SK-N-SH (cell line): ENCODE data around the gene SCAMP3. TPM values are rescaled to one million over a fixed set of nuclear protein-coding genes. Genes with fewer than 3 reads are reported as not detected.

ENCODE experiments used
- CTCF ChIA-PET: fragments of 300-600, 350-600 bp; formaldehyde crosslinking; extraction: SDS; loops from one replicate; lab custom pipeline; 2021; lab: Yijun Ruan, JAX
- POLR2A ChIA-PET: fragments of 350-600 bp; sonication (Branson Sonifier 250); formaldehyde crosslinking; extraction: SDS; loops from one replicate; lab custom pipeline; 2020; ENCODE audit warnings: antibody characterized with exemption, inconsistent platforms; lab: Yijun Ruan, JAX
- DNase-seq: peaks from one replicate; pipeline ENCODE4 v3.0.0; 2012
- H2AFZ ChIP-seq: fragments of 200-600 bp; sonication (generic); 2 replicates; pipeline ENCODE4 v1.8.1; 2016; ENCODE audit warnings: antibody characterized with exemption, mild to moderate bottlenecking, low read depth
- H3F3A ChIP-seq: fragments of 200-600 bp; sonication (generic); replicated peaks from 2 replicates; pipeline ENCODE3; 2016; ENCODE audit warnings: antibody characterized with exemption, mild to moderate bottlenecking; ENCODE audit not compliant: insufficient read depth
- H3K27ac ChIP-seq, 2 experiments: fragments of 200-500 bp in 1 of 2; fragments of 200-600 bp in 1 of 2; sonication (Bioruptor generic) in 1 of 2; sonication (generic), shearing (Covaris generic) in 1 of 2; 2 replicates each; pipeline versions ENCODE4 v1.5.1 to v1.6.1; 2014 to 2016; ENCODE audit warnings: low read depth in 2 of 2, inconsistent platforms in 1 of 2, low read length in 1 of 2, mild to moderate bottlenecking in 1 of 2, mixed read lengths in 1 of 2
- H3K27me3 ChIP-seq: fragments of 200-600 bp; sonication (generic), shearing (Covaris generic); 2 replicates; pipeline ENCODE4 v1.6.1; 2016; ENCODE audit warnings: mixed run types; ENCODE audit not compliant: insufficient read depth
- H3K36me3 ChIP-seq, 2 experiments: fragments of 200-500 bp in 1 of 2; fragments of 200-600 bp in 1 of 2; sonication (Bioruptor generic) in 1 of 2; sonication (generic) in 1 of 2; replicated peaks in 1 of 2; 2 replicates each; pipeline versions ENCODE3 to v1.5.1; 2014 to 2016; ENCODE audit warnings: low read length in 1 of 2, mild to moderate bottlenecking in 1 of 2; ENCODE audit not compliant: insufficient read depth in 2 of 2, control insufficient read depth in 1 of 2
- H3K4me1 ChIP-seq, 2 experiments: fragments of 200-500 bp in 1 of 2; fragments of 200-600 bp in 1 of 2; sonication (Bioruptor generic) in 1 of 2; sonication (generic), shearing (Covaris generic) in 1 of 2; 2 replicates each; pipeline versions ENCODE4 v1.5.1 to v1.6.1; 2014 to 2016; ENCODE audit warnings: low read depth in 1 of 2, low read length in 1 of 2, mixed run types in 1 of 2; ENCODE audit not compliant: insufficient read depth in 2 of 2, control insufficient read depth in 1 of 2
- H3K4me2 ChIP-seq: fragments of 200-600 bp; sonication (generic), shearing (Covaris generic); 2 replicates; pipeline ENCODE4 v1.6.1; 2017; ENCODE audit warnings: mixed run types
- H3K4me3 ChIP-seq, 2 experiments: fragments of 200-500 bp in 1 of 2; fragments of 200-600 bp in 1 of 2; sonication (Bioruptor generic) in 1 of 2; sonication (generic), shearing (Covaris generic) in 1 of 2; 2 replicates each; pipeline versions ENCODE4 v1.5.1 to v1.8.1; 2014 to 2016; ENCODE audit warnings: low read depth in 2 of 2, inconsistent platforms in 1 of 2, low read length in 1 of 2, mild to moderate bottlenecking in 1 of 2, mixed read lengths in 1 of 2, moderate library complexity in 1 of 2
- H3K79me2 ChIP-seq: fragments of 200-600 bp; sonication (generic); 2 replicates; pipeline ENCODE4 v1.8.1; 2017; ENCODE audit warnings: mild to moderate bottlenecking; ENCODE audit not compliant: insufficient read depth
- H3K9ac ChIP-seq: fragments of 200-600 bp; sonication (generic); 2 replicates; pipeline ENCODE4 v1.6.1; 2017; ENCODE audit warnings: mixed run types
- H3K9me2 ChIP-seq: fragments of 200-600 bp; sonication (generic); 2 replicates; pipeline ENCODE4 v1.6.1; 2017; ENCODE audit warnings: mixed run types
- H3K9me3 ChIP-seq: fragments of 200-600 bp; sonication (generic); 2 replicates; pipeline ENCODE4 v1.6.1; 2017; ENCODE audit warnings: mixed run types, mild to moderate bottlenecking, moderate library complexity
- H4K20me1 ChIP-seq: fragments of 200-600 bp; sonication (generic); 2 replicates; pipeline ENCODE4 v1.6.1; 2017; ENCODE audit warnings: mild to moderate bottlenecking, mixed run types; ENCODE audit not compliant: insufficient read depth
- FOSL2 ChIP-seq: IDR thresholded peaks from 2 replicates; pipeline ENCODE4 v1.4.0; 2012; ENCODE audit warnings: low read depth, mild to moderate bottlenecking, moderate library complexity, borderline replicate concordance
- FOXJ3 ChIP-seq: sonication (generic); formaldehyde crosslinking; IDR thresholded peaks from 2 replicates; pipeline ENCODE4 v1.5.1; 2020; ENCODE audit warnings: mild to moderate bottlenecking, missing genetic modification reagents
- IRF3 ChIP-seq: fragments of 150-350 bp; IDR thresholded peaks from 2 replicates; pipeline ENCODE4 v1.6.1; 2016; ENCODE audit warnings: mild to moderate bottlenecking, low read depth, low read length
- POLR2AphosphoS5 ChIP-seq: IDR thresholded peaks from 2 replicates; pipeline ENCODE4 v1.6.1; 2012; ENCODE audit warnings: low read depth, low read length
- RCOR1 ChIP-seq: fragments of 150-350 bp; IDR thresholded peaks from 2 replicates; pipeline ENCODE4 v1.6.1; 2017; ENCODE audit warnings: antibody characterized with exemption, low read length
- SIN3A ChIP-seq: IDR thresholded peaks from 2 replicates; pipeline ENCODE4 v1.6.1; 2012; ENCODE audit warnings: low read depth, mild to moderate bottlenecking, low read length, moderate library complexity, borderline replicate concordance
- SMC3 ChIP-seq: IDR thresholded peaks from 2 replicates; pipeline ENCODE4 v1.6.1; 2012; ENCODE audit warnings: low read depth, low read length, improper control_type of control experiment
- TAF1 ChIP-seq: IDR thresholded peaks from 2 replicates; pipeline ENCODE4 v1.6.1; 2012; ENCODE audit warnings: low read depth, mild to moderate bottlenecking, low read length, moderate library complexity, borderline replicate concordance
- TCF12 ChIP-seq: IDR thresholded peaks from 2 replicates; pipeline ENCODE4 v1.4.0; 2012
- USF1 ChIP-seq: IDR thresholded peaks from 2 replicates; pipeline ENCODE4 v1.4.0; 2012; ENCODE audit warnings: low read depth, borderline replicate concordance
- YY1 ChIP-seq: IDR thresholded peaks from 2 replicates; pipeline ENCODE4 v1.4.0; 2012; ENCODE audit warnings: low read depth, mild to moderate bottlenecking
- WGBS: methylation state at CpG from one replicate; pipeline ENCODE4 v1.1.6; 2017; ENCODE audit warnings: low lambda C conversion rate; 5-methylcytosine and 5-hydroxymethylcytosine counted together
- polyA plus RNA-seq, 3 experiments: library from polyadenylated mRNA; depleted of rRNA; stranded (reverse); fragments of >200 nt; gene quantifications; 2 replicates each; pipeline ENCODE4 v1.2.3, GENCODE V29; 2012
- TF ChIP-seq, protein P1 (sequence below): fragments of 200-600 bp; sonication (generic); IDR thresholded peaks from 2 replicates; pipeline ENCODE4 v1.6.1; 2017; ENCODE audit warnings: antibody characterized with exemption, mild to moderate bottlenecking, moderate library complexity
- TF ChIP-seq, protein P2 (sequence below): IDR thresholded peaks from 2 replicates; pipeline ENCODE4; 2012
- TF ChIP-seq, protein P3 (sequence below): IDR thresholded peaks from 2 replicates; pipeline ENCODE4 v1.4.0; 2012; ENCODE audit warnings: low read depth, borderline replicate concordance

The SCAMP3 gene
- polyA plus RNA-seq, 1 of the 3 experiments (the other 2 are of a cell fraction): 193 TPM

- TF ChIP-seq, protein P1, sequence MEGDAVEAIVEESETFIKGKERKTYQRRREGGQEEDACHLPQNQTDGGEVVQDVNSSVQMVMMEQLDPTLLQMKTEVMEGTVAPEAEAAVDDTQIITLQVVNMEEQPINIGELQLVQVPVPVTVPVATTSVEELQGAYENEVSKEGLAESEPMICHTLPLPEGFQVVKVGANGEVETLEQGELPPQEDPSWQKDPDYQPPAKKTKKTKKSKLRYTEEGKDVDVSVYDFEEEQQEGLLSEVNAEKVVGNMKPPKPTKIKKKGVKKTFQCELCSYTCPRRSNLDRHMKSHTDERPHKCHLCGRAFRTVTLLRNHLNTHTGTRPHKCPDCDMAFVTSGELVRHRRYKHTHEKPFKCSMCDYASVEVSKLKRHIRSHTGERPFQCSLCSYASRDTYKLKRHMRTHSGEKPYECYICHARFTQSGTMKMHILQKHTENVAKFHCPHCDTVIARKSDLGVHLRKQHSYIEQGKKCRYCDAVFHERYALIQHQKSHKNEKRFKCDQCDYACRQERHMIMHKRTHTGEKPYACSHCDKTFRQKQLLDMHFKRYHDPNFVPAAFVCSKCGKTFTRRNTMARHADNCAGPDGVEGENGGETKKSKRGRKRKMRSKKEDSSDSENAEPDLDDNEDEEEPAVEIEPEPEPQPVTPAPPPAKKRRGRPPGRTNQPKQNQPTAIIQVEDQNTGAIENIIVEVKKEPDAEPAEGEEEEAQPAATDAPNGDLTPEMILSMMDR: no peak
- no peak; the same call in 1 of the 2 replicates for TF ChIP-seq FOSL2
- no peak; the same call in 1 of the 2 replicates for TF ChIP-seq POLR2AphosphoS5
- TF ChIP-seq, protein P2, sequence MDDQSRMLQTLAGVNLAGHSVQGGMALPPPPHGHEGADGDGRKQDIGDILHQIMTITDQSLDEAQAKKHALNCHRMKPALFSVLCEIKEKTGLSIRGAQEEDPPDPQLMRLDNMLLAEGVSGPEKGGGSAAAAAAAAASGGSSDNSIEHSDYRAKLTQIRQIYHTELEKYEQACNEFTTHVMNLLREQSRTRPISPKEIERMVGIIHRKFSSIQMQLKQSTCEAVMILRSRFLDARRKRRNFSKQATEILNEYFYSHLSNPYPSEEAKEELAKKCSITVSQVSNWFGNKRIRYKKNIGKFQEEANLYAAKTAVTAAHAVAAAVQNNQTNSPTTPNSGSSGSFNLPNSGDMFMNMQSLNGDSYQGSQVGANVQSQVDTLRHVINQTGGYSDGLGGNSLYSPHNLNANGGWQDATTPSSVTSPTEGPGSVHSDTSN: no peak
Observed at GRCh38 chr1:155208541-155209311, 53.4 kb downstream of the SCAMP3 start, which contains the start of gene MTX1 (continued).

GRCh38 chr1:155207806-155208540 lies 54.2 kb downstream of the SCAMP3 start, which contains the start of gene THBS3:
THBS3 (minus strand) TSS chr1:155207897; CDS start chr1:155207876, 21 bp downstream.
- DNase-seq: peak; percentile 73
- peaks cover 27% of the 10 kb centered on the region for H3F3A ChIP-seq
- ChIA-PET CTCF (interaction anchor here (0.7 to 5.1 kb wide), 17 partner anchors 11 to 384 kb away, joined by 3 to 80 read pairs (median 7); partner anchors contain the start of genes ASH1L, HCN3, KRTCAP2 and RUSC1), POLR2A (interaction anchor here (0.6 to 3.4 kb wide), 6 partner anchors 11 to 65 kb away, joined by 3 to 25 read pairs (median 6); partner anchors contain the start of genes CLK2 and ENTREP3)
- peak within 1 kb of the TSS; percentile 52; the same call in 1 of the 2 replicates for H2AFZ ChIP-seq
- no peaks in the 10 kb centered on the region for H3K27me3 ChIP-seq
- peak within 1 kb of the TSS; percentile 65 to 98 for H3K4me3 ChIP-seq
- peaks cover 29% of the 10 kb centered on the region for H3K79me2 ChIP-seq
- no peaks in the 10 kb centered on the region for H3K9me3 ChIP-seq
- TF ChIP-seq FOXJ3: no peak
- TF ChIP-seq IRF3: no peak
- 0 out of 2 replicates have a peak, but pooled peaks have one; percentile 6 for TF ChIP-seq TCF12
- TF ChIP-seq POLR2AphosphoS5: 0 out of 2 replicates have a peak, but pooled peaks have one; percentile 26
- TF ChIP-seq, protein P2: peak; percentile 88
- TF ChIP-seq SMC3: no peak
- TF ChIP-seq SIN3A: no peak
- TF ChIP-seq YY1: no peak
- TF ChIP-seq USF1: no peak
- TF ChIP-seq TAF1: 0 out of 2 replicates have a peak, but pooled peaks have one; percentile 3
- no peak for TF ChIP-seq RCOR1
- TF ChIP-seq, protein P3, sequence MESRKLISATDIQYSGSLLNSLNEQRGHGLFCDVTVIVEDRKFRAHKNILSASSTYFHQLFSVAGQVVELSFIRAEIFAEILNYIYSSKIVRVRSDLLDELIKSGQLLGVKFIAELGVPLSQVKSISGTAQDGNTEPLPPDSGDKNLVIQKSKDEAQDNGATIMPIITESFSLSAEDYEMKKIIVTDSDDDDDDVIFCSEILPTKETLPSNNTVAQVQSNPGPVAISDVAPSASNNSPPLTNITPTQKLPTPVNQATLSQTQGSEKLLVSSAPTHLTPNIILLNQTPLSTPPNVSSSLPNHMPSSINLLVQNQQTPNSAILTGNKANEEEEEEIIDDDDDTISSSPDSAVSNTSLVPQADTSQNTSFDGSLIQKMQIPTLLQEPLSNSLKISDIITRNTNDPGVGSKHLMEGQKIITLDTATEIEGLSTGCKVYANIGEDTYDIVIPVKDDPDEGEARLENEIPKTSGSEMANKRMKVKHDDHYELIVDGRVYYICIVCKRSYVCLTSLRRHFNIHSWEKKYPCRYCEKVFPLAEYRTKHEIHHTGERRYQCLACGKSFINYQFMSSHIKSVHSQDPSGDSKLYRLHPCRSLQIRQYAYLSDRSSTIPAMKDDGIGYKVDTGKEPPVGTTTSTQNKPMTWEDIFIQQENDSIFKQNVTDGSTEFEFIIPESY: no peak
- H3K27ac ChIP-seq: peak within 1 kb of the TSS; percentile 93 to 98
- peak within 1 kb of the TSS; percentile 99 for H3K4me2 ChIP-seq
- 11% methylated on average over 16 of the region's 17 CpGs for WGBS
- peaks cover 9 to 22% of the 10 kb centered on the region in 2 experiments for H3K36me3 ChIP-seq
- H3K9ac ChIP-seq: peak within 1 kb of the TSS; percentile 100
- peaks cover 0 to 29% of the 10 kb centered on the region in 2 experiments; a peak in 3 of 4 replicates for H3K4me1 ChIP-seq
- no peaks in the 10 kb centered on the region for H4K20me1 ChIP-seq
- H3K9me2 ChIP-seq: no peaks in the 10 kb centered on the region
